ENCODE results near the gene ST8SIA3.

ST8SIA3 gene

DNA sequence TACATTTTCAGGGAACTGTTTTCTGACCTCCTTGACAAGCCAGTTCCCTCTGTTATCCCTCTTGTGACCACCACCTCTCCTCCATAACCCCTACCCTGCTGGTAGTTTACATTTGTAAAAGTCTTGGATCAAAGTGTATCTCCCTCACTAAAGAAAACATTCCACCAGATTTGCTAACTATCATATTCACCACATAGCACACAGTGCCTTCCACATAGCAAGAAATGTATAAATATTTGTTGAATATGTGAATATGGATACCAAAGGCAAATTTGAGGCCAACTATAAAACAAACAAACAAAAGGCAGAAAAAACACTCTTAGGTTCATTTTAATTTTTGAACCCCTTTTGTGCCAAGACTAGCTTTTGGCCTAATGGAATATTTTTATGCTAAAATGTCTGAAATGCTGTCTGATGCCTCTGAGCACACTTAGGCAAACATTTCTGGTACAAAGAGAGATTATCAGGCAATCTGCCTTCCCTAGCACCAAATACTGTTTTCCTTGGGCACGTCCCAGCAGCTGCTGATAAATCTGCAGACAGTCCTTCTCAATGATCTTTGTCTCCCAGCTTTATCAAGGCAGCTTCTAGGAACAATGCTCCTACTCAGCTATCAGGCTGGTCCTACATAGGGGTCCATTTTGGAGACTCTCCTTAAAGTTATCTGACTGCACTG is 26.7 kb upstream of the ST8SIA3 start:
- Histone ChIP-seq H3K4me2 (ENCODE audit: low read length) (no peak overlapping the region), H3K9ac (ENCODE audit: low read length) (no peak overlapping the region), H3K27ac (ENCODE audit: low read length) (no peak overlapping the region), H4K20me1 (ENCODE audit: insufficient read depth, low read length) (no peaks in the 10 kb centered on the region), H3K9me3 (ENCODE audit: insufficient read depth, low read length) (peaks cover 23% of the 10 kb centered on the region), H3K36me3 (replicated peaks; ENCODE audit: low read depth, low read length) (peaks cover 17% of the 10 kb centered on the region), H3K27me3 (ENCODE audit: low read depth, low read length) (no peaks in the 10 kb centered on the region; the same call in 1 of the 2 replicates), H2AFZ (ENCODE audit: low read depth, low read length) (no peak overlapping the region), H3K79me2 (ENCODE audit: low read length) (no peaks in the 10 kb centered on the region), H3K4me3 (ENCODE audit: low read length) (no peak overlapping the region), H3K4me1 (ENCODE audit: low read length) (no peaks in the 10 kb centered on the region; the same call in 1 of the 2 replicates)
- TF ChIP-seq, protein P1, sequence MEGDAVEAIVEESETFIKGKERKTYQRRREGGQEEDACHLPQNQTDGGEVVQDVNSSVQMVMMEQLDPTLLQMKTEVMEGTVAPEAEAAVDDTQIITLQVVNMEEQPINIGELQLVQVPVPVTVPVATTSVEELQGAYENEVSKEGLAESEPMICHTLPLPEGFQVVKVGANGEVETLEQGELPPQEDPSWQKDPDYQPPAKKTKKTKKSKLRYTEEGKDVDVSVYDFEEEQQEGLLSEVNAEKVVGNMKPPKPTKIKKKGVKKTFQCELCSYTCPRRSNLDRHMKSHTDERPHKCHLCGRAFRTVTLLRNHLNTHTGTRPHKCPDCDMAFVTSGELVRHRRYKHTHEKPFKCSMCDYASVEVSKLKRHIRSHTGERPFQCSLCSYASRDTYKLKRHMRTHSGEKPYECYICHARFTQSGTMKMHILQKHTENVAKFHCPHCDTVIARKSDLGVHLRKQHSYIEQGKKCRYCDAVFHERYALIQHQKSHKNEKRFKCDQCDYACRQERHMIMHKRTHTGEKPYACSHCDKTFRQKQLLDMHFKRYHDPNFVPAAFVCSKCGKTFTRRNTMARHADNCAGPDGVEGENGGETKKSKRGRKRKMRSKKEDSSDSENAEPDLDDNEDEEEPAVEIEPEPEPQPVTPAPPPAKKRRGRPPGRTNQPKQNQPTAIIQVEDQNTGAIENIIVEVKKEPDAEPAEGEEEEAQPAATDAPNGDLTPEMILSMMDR (IDR thresholded peaks at IDR 0.05; ENCODE audit: low read depth, low read length) = no peak
- TF ChIP-seq EZH2phosphoT487 (IDR thresholded peaks at IDR 0.05; ENCODE audit: low read depth) = no peak

GRCh38 chr18:57326718-57327323 is 25.5 kb upstream of the ST8SIA3 start:
- Histone ChIP-seq H3K9me3 (ENCODE audit: insufficient read depth, low read length) (peaks cover 22% of the 10 kb centered on the region), H2AFZ (ENCODE audit: low read depth, low read length) (no peak overlapping the region), H3K4me1 (ENCODE audit: low read length) (no peaks in the 10 kb centered on the region; the same call in 1 of the 2 replicates), H3K4me2 (ENCODE audit: low read length) (no peak overlapping the region), H4K20me1 (ENCODE audit: insufficient read depth, low read length) (no peaks in the 10 kb centered on the region), H3K4me3 (ENCODE audit: low read length) (no peak overlapping the region), H3K36me3 (replicated peaks; ENCODE audit: low read depth, low read length) (peaks cover 17% of the 10 kb centered on the region), H3K9ac (ENCODE audit: low read length) (no peak overlapping the region), H3K79me2 (ENCODE audit: low read length) (no peaks in the 10 kb centered on the region), H3K27ac (ENCODE audit: low read length) (no peak overlapping the region), H3K27me3 (ENCODE audit: low read depth, low read length) (no peaks in the 10 kb centered on the region)
- no peak for TF ChIP-seq EZH2phosphoT487 (IDR thresholded peaks at IDR 0.05; ENCODE audit: low read depth)
- TF ChIP-seq, protein P1 (IDR thresholded peaks at IDR 0.05; ENCODE audit: low read depth, low read length) = no peak

- no peaks in the 10 kb centered on the region for H3K79me2 ChIP-seq (ENCODE audit: low read length)
- peaks cover 2% of the 10 kb centered on the region for H3K36me3 ChIP-seq (replicated peaks; ENCODE audit: low read depth, low read length)
- no peaks in the 10 kb centered on the region for H4K20me1 ChIP-seq (ENCODE audit: insufficient read depth, low read length)
- H2AFZ ChIP-seq (ENCODE audit: low read depth, low read length) = no peak overlapping the region
- no peak overlapping the region for H3K9ac ChIP-seq (ENCODE audit: low read length)
- no peak overlapping the region for H3K4me2 ChIP-seq (ENCODE audit: low read length)
- H3K27me3 ChIP-seq (ENCODE audit: low read depth, low read length) = no peaks in the 10 kb centered on the region
- peaks cover 4% of the 10 kb centered on the region; the same call in 1 of the 2 replicates for H3K9me3 ChIP-seq (ENCODE audit: insufficient read depth, low read length)
- no peak overlapping the region for H3K27ac ChIP-seq (ENCODE audit: low read length)
- no peak overlapping the region for H3K4me3 ChIP-seq (ENCODE audit: low read length)
- no peaks in the 10 kb centered on the region; the same call in 1 of the 2 replicates for H3K4me1 ChIP-seq (ENCODE audit: low read length)
- TF ChIP-seq, protein P1 (IDR thresholded peaks at IDR 0.05; ENCODE audit: low read depth, low read length) = no peak
- no peak for TF ChIP-seq EZH2phosphoT487 (IDR thresholded peaks at IDR 0.05; ENCODE audit: low read depth)
Measured at GRCh38 chr18:57328665-57329064, 23.7 kb upstream of the ST8SIA3 start.

DNA sequence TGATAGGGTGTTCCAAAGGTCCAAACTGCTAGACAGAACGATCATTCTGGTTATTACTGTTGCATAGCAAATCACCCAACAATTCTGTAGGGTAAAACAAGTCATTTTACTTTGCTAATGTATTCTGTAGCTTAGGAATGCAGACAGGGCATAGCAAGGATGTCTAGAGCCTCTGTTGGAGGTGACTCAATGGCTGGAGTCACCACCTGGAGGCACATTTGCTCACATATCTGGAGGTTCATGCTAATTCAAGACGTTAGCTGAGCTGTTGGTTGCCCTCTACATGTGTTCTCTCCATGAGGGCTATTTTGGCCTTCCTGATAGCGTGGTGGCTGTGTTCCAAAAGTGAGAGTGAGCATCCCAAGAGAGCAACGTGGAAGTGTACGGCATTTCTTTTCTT is 22.5 kb upstream of the ST8SIA3 start:
- Histone ChIP-seq H3K9me3 (ENCODE audit: insufficient read depth, low read length) (no peaks in the 10 kb centered on the region), H3K27me3 (ENCODE audit: low read depth, low read length) (no peaks in the 10 kb centered on the region), H3K27ac (ENCODE audit: low read length) (no peak overlapping the region), H2AFZ (ENCODE audit: low read depth, low read length) (no peak overlapping the region), H3K79me2 (ENCODE audit: low read length) (no peaks in the 10 kb centered on the region), H3K4me3 (ENCODE audit: low read length) (no peak overlapping the region), H3K36me3 (replicated peaks; ENCODE audit: low read depth, low read length) (no peaks in the 10 kb centered on the region), H3K4me2 (ENCODE audit: low read length) (no peak overlapping the region), H3K4me1 (ENCODE audit: low read length) (no peaks in the 10 kb centered on the region), H4K20me1 (ENCODE audit: insufficient read depth, low read length) (no peaks in the 10 kb centered on the region), H3K9ac (ENCODE audit: low read length) (no peak overlapping the region)
- no peak for TF ChIP-seq EZH2phosphoT487 (IDR thresholded peaks at IDR 0.05; ENCODE audit: low read depth)
- TF ChIP-seq, protein P1 (IDR thresholded peaks at IDR 0.05; ENCODE audit: low read depth, low read length) = no peak
